GDM1 (cell line): ENCODE data around the gene ENTR1.

Experiments used
- DNase-seq: peaks from one replicate; lab custom pipeline; 2025; lab: John Stamatoyannopoulos, UW

The ENTR1 gene

GRCh38 chr9:136396219-136396515, 14.2 kb downstream of the ENTR1 start:
- DNase-seq: no peak

GRCh38 chr9:136395345-136396218, 14.8 kb downstream of the ENTR1 start:
- no peak for DNase-seq

- DNase-seq: no peak
These were observed 15.4 kb downstream of the ENTR1 start for GRCh38 chr9:136395020-136395340.

DNA sequence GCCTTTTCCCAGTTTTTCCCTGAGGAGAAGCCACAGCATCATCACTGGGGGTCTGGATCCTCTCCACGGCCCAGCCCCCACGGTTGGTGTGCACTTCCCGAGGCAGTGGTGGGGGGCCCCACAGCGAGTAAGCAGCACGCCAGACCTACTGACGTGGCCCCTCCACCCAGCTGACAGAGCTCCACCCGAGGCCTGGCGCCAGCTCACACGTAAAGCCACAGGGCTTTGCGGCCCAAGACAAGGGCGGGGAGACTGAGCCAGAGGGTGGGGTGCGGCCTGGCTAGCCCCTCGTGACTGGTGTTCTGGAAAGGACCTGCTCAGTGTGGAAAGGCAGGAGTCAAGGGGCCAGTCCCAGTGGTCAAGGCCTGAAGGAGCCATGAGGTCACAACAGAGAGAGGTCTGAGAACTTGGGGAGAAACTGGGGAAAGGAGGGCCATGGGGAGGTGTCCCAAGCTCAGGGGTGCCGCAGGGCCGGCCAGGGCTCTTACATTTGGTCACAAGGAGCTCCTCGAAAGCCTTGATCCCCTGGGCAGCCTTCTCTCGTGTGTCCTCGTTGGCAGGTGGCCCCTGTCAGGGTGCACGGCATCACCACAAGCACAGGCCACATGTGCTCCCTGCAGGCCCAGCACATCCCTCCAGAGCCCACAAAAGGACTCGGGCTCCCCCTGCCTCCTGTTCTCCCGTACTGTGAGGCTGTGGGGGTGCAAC, 15.9 kb downstream of the ENTR1 start:
- no peak for DNase-seq

- no peak for DNase-seq
These were observed 16.9 kb downstream of the ENTR1 start for GRCh38 chr9:136393531-136393930.

- DNase-seq: no peak
These were observed 17.6 kb downstream of the ENTR1 start for GRCh38 chr9:136392538-136393449.

DNA sequence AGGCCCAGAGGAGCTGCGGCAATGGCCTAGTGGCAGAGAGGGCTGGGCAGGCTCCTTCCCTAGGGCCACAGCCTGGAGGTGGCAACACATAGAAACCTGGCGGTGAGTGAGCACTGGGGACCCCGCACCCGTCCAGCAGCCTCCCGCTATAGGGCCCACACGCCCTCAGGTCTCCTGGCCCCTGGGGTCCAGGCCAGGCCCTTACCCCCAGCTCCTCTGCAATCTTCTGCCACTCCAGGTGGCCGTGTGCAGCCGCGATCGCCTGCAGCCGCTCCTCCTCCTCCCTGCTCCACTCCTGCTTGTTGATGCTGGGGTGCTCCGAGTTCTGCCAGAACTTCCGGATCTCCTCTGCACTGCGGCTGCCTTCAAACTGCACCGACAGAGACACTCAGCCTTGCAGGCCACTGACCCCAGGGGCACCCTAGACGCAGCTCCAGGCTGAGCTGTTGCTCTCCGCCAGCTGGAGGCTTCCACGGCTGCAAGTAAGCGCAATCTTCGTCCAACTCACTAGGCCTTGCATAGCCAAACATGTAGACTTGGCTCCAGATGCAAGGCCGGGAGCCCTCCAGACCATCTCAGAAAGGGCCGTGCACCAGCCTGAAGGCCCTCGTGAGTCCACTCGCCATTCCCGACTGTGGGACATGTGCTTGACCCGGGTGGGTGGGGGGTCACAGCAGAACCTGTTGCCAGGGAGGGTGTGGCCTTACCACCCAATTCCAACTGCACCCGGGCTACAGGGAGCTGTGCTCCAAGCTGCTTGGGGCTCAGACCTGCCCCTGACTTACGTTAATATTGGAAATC, 18.5 kb downstream of the ENTR1 start:
- DNase-seq: no peak

- DNase-seq: no peak
These were observed 21.0 kb downstream of the ENTR1 start for GRCh38 chr9:136389396-136389795.

DNA sequence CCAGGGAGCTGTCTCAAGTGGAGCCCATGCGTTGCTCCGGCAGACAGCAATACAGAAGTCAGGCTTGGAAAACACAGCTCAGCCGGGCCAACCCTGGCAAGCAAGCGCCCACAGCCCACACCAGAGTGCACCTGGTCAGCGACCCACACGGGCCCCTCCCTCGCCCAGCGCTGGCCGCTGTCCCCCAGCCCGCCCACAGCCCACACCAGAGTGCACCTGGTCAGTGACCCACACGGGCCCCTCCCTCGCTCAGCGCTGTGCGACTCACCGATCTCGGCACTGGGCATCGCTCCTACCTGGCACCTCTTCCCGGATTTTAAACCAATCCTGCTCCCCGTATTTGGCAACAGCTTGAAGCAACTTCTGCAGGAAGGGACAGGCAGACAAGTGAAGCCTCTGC, 23.2 kb downstream of the ENTR1 start:
- DNase-seq: no peak

DNA sequence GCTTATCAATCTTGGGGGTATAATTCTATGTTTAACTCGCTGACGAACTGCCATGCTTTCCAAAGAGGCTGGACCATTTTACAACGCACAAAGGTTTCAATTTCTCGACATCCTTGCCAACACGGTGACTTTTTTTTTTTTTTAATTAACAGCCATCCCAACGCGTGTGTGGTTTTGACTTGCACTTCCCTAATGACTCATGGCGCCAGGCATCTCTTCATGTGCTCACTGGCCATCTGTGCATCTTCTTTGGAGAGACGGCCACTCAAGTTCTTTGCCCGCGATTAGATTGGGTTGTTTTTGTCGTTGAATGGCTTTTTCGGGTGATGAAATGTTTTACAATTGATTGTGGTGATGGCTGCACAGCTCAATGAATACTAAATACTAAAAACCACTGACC, 24.4 kb downstream of the ENTR1 start:
- DNase-seq: no peak

DNA sequence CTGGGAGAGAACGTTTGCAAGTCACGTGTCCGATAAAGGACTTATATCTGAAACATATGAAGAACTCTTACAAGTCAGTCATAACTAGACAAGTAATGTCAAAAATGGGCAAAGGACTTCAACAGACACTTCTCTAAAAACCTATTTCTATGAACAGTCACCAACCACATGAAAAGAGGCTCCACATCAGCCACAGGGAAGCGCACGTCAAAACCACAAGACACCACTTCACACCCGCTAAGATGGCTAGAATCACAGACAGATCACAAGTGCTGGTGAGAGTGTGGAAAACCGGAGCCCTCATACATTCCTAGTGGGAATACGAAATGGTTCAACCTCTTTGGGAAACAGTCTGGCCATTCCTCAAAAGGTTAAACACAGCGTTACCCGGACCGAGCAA, 25.4 kb downstream of the ENTR1 start:
- no peak for DNase-seq

DNA sequence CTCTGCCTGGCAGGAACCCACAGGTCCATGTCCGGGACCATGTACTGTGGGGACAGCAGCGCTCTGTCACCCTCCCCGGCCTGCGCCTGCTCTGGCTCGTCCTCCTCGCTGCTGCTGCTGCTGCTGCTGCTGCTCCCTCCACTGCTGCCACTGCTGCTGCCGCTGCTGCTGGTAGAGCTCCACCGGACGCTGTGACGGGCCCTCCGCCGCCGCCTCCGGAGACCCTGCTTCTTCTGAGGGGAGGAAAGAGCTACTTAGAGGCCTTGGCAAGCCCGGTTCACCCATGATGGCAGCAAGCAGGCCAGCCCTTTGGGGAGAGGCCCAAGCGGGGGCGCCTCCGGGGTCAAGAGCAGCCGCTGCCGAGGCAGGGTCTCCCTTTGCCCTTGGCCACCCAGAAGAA, 27.0 kb downstream of the ENTR1 start:
- no peak for DNase-seq

DNA sequence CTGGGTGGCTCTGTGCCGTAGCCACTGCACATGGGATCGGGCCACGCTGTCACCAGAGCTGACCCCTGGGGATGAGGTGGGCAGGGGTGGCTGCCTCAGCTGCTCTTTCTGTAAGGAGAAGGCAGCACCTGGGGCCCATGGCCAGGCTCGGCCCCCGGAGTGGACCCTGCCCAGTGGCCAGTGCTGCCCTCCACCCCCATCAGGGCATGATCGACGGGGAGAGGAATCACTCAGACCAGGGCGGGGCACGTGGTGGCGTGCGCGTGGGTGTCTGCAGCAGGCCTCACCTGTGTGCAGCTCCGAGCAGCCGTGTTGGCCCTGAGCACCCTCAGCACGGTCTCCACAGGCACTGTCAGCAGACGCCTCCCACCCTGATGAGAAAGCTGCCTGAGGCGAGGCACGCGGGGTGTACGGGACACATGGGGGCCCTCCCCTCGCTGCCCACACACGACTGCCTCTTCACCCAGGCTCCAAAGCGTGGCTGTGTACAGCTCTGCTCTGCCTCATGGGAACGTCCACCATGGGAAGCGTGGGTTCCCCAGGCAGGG, 28.4 kb downstream of the ENTR1 start:
- DNase-seq: no peak

- no peak for DNase-seq
These were observed 29.1 kb downstream of the ENTR1 start for GRCh38 chr9:136381311-136381710.

DNA sequence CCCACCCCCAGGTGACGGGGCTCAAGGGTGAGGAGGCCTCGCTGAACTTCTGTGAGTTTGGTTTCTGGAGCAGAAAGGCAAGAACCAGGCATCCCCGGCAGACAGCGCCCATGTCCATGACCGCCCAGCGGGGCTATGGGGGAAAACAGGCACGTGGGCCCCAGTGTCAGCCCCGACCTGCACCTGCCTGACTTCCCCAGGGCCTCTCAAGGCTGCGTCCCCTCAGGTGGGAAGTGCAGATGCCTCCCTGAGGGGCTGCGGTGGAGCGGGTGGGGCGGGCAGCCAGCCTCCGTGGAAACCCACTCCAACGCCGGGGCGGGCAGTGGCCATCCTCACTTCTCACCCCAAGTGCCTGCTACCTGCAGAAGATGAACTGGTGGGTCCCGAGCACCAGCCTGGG, 30.0 kb downstream of the ENTR1 start:
- DNase-seq: no peak

DNA sequence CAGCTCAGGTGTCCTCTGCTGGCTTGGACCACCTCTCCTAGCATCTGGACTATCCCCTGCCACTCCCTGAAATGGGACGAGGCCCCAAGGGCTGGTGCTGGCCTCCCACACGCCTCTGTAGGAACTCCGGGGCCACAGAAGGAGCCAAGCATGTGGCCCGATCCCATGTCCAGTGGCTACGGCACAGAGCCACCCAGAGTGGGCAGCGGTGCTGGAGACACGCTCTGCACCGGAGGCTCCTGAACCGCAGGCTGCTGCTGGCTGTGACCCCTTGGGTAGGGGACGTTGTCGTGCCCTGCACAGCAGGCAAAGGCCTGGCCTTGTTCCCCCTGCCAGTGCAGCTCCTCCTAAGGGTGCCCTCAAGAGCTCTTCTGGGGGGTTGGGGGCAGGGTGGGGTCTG, 30.5 kb downstream of the ENTR1 start:
- DNase-seq: no peak

- DNase-seq: no peak
These were observed 31.0 kb downstream of the ENTR1 start for GRCh38 chr9:136379401-136379800.

DNA sequence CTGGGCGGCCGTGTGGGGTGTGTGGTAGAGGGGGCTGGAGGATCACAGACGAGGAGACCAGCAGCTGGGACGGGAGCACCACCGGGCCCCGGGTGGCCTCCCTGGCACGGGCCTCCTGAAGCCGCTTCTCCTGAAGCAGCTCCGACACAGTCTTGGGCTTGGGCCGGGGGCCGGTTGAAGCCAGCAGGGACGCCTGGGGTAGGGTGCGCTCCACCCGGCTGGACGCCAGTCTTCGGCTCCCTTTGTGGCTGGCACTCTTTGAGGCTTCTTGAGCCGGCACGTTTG, 31.5 kb downstream of the ENTR1 start:
- DNase-seq: no peak

DNA sequence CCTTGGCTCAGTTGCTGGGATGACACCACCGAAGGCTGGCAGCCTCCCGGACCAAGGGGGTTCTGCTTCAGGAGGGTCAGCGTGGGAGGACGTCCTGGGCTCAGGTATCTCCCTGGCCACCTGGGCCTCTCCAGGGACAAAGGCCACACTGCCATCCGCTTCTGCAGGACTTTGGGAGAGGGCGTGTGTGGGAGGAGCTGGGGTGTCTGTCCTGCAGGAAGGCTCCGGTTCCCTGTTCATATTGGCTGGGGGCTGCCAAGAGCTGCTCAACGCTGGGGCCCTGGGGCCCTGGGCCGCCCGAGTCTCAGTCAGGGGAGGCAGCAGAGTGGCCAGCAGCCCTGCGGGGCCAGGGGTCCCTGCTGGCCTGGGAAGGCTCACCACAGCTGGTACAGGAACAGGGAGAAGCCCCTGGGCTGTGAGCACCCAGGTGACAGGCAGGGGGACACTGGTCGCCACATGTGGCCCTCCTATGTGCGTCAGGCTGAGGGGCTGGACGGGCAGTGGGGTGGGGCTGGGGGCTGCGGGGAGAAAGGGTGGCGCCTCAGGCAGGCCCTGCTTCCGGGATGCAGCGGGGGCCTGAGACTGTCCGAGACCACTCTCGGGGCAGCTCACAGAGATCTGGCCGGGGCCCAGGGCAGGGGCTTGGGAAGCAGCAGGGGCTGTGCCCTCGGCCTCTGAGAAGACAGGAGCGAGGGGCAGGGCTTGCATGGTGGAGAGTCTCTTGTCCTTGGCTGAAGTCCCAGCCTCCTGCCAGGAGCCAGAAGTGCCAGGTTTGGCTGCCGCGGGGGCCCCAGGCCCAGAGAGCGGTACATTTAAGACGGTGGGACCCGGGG, 32.0 kb downstream of the ENTR1 start:
- no peak for DNase-seq

GRCh38 chr9:136377341-136378169, 32.9 kb downstream of the ENTR1 start:
- no peak for DNase-seq
